IMR-90 (cell line): ENCODE results near the gene CCL19. TPM values are rescaled to one million over a fixed set of nuclear protein-coding genes. Genes with fewer than 3 reads are reported as not detected.

ENCODE experiments used
- ATAC-seq: fragments of 200-7000 bp; cut with Tn5 transposase; 2 replicates; pipeline ENCODE4 v1.9.1; 2020; ENCODE audit warnings: low read depth, mild to moderate bottlenecking, moderate library complexity
- BruUV-seq: library from RNA; stranded (reverse); fragments of 400-500 nt; replicated peaks from 2 replicates; lab custom pipeline; 2021; lab: Mats Ljungman, UMichigan
- CTCF ChIA-PET: fragments of 300-600 bp; formaldehyde crosslinking; extraction: SDS; loops from one replicate; lab custom pipeline; 2021; ENCODE audit warnings: antibody characterized with exemption; lab: Yijun Ruan, JAX
- POLR2A ChIA-PET: fragments of 300-600 bp; sonication (Branson Sonifier 250); formaldehyde crosslinking; loops from one replicate; lab custom pipeline; 2022; ENCODE audit warnings: antibody characterized with exemption; ENCODE audit not compliant: unreplicated experiment; lab: Charles Lee
- DNase-seq: peaks from one replicate; pipeline ENCODE4 v3.0.0; 2013
- H2AFZ ChIP-seq: replicated peaks from 2 replicates; pipeline ENCODE3; 2013; ENCODE audit warnings: low read length, mild to moderate bottlenecking; ENCODE audit not compliant: poor library complexity
- H2AK5ac ChIP-seq: 2 replicates; pipeline ENCODE4 v1.6.1; 2013; ENCODE audit warnings: low read depth, low read length, inconsistent platforms
- H2AK9ac ChIP-seq: replicated peaks from 2 replicates; pipeline ENCODE3; 2013; ENCODE audit warnings: mild to moderate bottlenecking, low read depth, low read length, moderate library complexity; ENCODE audit not compliant: poor library complexity
- H2BK120ac ChIP-seq: 2 replicates; pipeline ENCODE4 v1.6.1; 2013; ENCODE audit warnings: low read depth, low read length, inconsistent platforms
- H2BK15ac ChIP-seq: 3 replicates; pipeline ENCODE4 v1.6.1; 2013; ENCODE audit warnings: low read depth, low read length, inconsistent platforms
- H2BK20ac ChIP-seq: 2 replicates; pipeline ENCODE4 v1.6.1; 2013; ENCODE audit warnings: low read depth, mild to moderate bottlenecking, inconsistent platforms, low read length, moderate library complexity
- H2BK5ac ChIP-seq: 2 replicates; pipeline ENCODE4 v1.6.1; 2013; ENCODE audit warnings: mild to moderate bottlenecking, low read depth, low read length, inconsistent platforms; ENCODE audit not compliant: poor library complexity, severe bottlenecking
- H3K14ac ChIP-seq: replicated peaks from 2 replicates; pipeline ENCODE4 v1.6.1; 2013; ENCODE audit warnings: low read depth, low read length, inconsistent platforms
- H3K18ac ChIP-seq: 2 replicates; pipeline ENCODE4 v1.6.1; 2013; ENCODE audit warnings: low read depth, low read length, control low read depth
- H3K23ac ChIP-seq: 2 replicates; pipeline ENCODE4 v1.6.1; 2013; ENCODE audit warnings: low read depth, low read length, inconsistent platforms
- H3K27ac ChIP-seq: 2 replicates; pipeline ENCODE4 v1.5.1; 2013; ENCODE audit warnings: mild to moderate bottlenecking, control low read depth, low read length; ENCODE audit not compliant: insufficient read depth
- H3K27me3 ChIP-seq: 2 replicates; pipeline ENCODE4 v1.6.1; 2013; ENCODE audit warnings: low read length; ENCODE audit not compliant: control insufficient read depth, insufficient read depth
- H3K36me3 ChIP-seq: 2 replicates; pipeline ENCODE4 v1.6.1; 2013; ENCODE audit warnings: low read length, mixed read lengths; ENCODE audit not compliant: control insufficient read depth, insufficient read depth
- H3K4ac ChIP-seq: 2 replicates; pipeline ENCODE4 v1.6.1; 2013; ENCODE audit warnings: low read depth, low read length, inconsistent platforms
- H3K4me1 ChIP-seq: 2 replicates; pipeline ENCODE4 v1.6.1; 2013; ENCODE audit warnings: low read length, mixed read lengths; ENCODE audit not compliant: control insufficient read depth, insufficient read depth
- H3K4me2 ChIP-seq: 2 replicates; pipeline ENCODE4 v1.6.1; 2013; ENCODE audit warnings: low read depth, mild to moderate bottlenecking, control low read depth, low read length, moderate library complexity
- H3K4me3 ChIP-seq: 2 replicates; pipeline ENCODE4 v1.5.1; 2013; ENCODE audit warnings: low read depth, mild to moderate bottlenecking, control low read depth, low read length, moderate library complexity; ENCODE audit not compliant: insufficient read depth
- H3K56ac ChIP-seq: 2 replicates; pipeline ENCODE4 v1.6.1; 2013; ENCODE audit warnings: low read length, inconsistent platforms; ENCODE audit not compliant: insufficient read depth; ENCODE audit errors: extremely low read depth
- H3K79me1 ChIP-seq, 2 experiments: 2 replicates each; pipeline ENCODE4 v1.6.1; 2013; ENCODE audit warnings: low read length in 2 of 2, inconsistent platforms in 1 of 2, low read depth in 1 of 2
- H3K9ac ChIP-seq: 2 replicates; pipeline ENCODE4 v1.6.1; 2013; ENCODE audit warnings: low read depth, low read length, control low read depth
- H3K9me1 ChIP-seq: 2 replicates; pipeline ENCODE4 v1.6.1; 2013; ENCODE audit warnings: low read length, inconsistent platforms; ENCODE audit not compliant: insufficient read depth
- H3K9me3 ChIP-seq: 2 replicates; pipeline ENCODE4 v1.6.1; 2013; ENCODE audit warnings: low read length; ENCODE audit not compliant: control insufficient read depth, insufficient read depth
- H4K20me1 ChIP-seq: 2 replicates; pipeline ENCODE4 v1.6.1; 2013; ENCODE audit warnings: low read length, inconsistent platforms; ENCODE audit not compliant: insufficient read depth
- H4K5ac ChIP-seq: 2 replicates; pipeline ENCODE4 v1.6.1; 2013; ENCODE audit warnings: mild to moderate bottlenecking, low read depth, low read length, control low read depth
- H4K8ac ChIP-seq, 2 experiments: 2 replicates each; pipeline ENCODE4 v1.6.1; 2013; ENCODE audit warnings: low read depth in 2 of 2, low read length in 2 of 2, control low read depth in 1 of 2, inconsistent platforms in 1 of 2
- H4K91ac ChIP-seq: 2 replicates; pipeline ENCODE4 v1.6.1; 2013; ENCODE audit warnings: low read depth, low read length, inconsistent platforms; ENCODE audit not compliant: insufficient read depth
- BHLHE40 ChIP-seq: fragments of 150-350 bp; IDR thresholded peaks from 2 replicates; pipeline ENCODE4 v1.6.1; 2016; ENCODE audit warnings: mild to moderate bottlenecking, low read depth, low read length
- CEBPB ChIP-seq: IDR thresholded peaks from 2 replicates; pipeline ENCODE4 v1.6.1; 2012; ENCODE audit warnings: low read depth, low read length, improper control_type of control experiment
- CHD1 ChIP-seq: IDR thresholded peaks from 2 replicates; pipeline ENCODE4 v1.6.1; 2012; ENCODE audit warnings: low read depth, low read length, improper control_type of control experiment
- CTCF ChIP-seq: conservative IDR thresholded peaks from 2 replicates; pipeline ENCODE4 v1.5.1; 2012; ENCODE audit warnings: mild to moderate bottlenecking, low read depth, low read length, improper control_type of control experiment
- ELK1 ChIP-seq: fragments of 150-350 bp; IDR thresholded peaks from 2 replicates; pipeline ENCODE4 v1.6.1; 2016; ENCODE audit warnings: low read depth, mild to moderate bottlenecking, low read length, moderate library complexity, borderline replicate concordance
- FOS ChIP-seq: fragments of 150-350 bp; IDR thresholded peaks from 2 replicates; pipeline ENCODE4 v1.6.1; 2016; ENCODE audit warnings: low read depth, low read length
- MAFK ChIP-seq: IDR thresholded peaks from 2 replicates; pipeline ENCODE4 v1.6.1; 2012; ENCODE audit warnings: low read depth, low read length, improper control_type of control experiment
- MAZ ChIP-seq: IDR thresholded peaks from 2 replicates; pipeline ENCODE4 v1.6.1; 2012; ENCODE audit warnings: low read depth, mild to moderate bottlenecking, low read length, improper control_type of control experiment, moderate library complexity, borderline replicate concordance
- MXI1 ChIP-seq: IDR thresholded peaks from 2 replicates; pipeline ENCODE4 v1.6.1; 2012; ENCODE audit warnings: low read depth, mild to moderate bottlenecking, low read length, moderate library complexity, borderline replicate concordance
- NFE2L2 ChIP-seq: fragments of 150-350 bp; IDR thresholded peaks from 2 replicates; pipeline ENCODE4 v1.6.1; 2016; ENCODE audit warnings: low read depth, mild to moderate bottlenecking, low read length
- POLR2A ChIP-seq: IDR thresholded peaks from 2 replicates; pipeline ENCODE4 v1.6.1; 2012; ENCODE audit warnings: mild to moderate bottlenecking, low read depth, low read length
- RAD21 ChIP-seq: IDR thresholded peaks from 2 replicates; pipeline ENCODE4 v1.6.1; 2012; ENCODE audit warnings: low read length, improper control_type of control experiment
- RCOR1 ChIP-seq: IDR thresholded peaks from 2 replicates; pipeline ENCODE4 v1.6.1; 2012; ENCODE audit warnings: mild to moderate bottlenecking, low read length, improper control_type of control experiment; ENCODE audit not compliant: insufficient replicate concordance
- RFX5 ChIP-seq: IDR thresholded peaks from 2 replicates; pipeline ENCODE4 v1.8.0; 2012; ENCODE audit warnings: low read depth, mild to moderate bottlenecking, low read length, moderate library complexity
- SMC3 ChIP-seq: fragments of 150-350 bp; IDR thresholded peaks from 2 replicates; pipeline ENCODE4 v1.6.1; 2016; ENCODE audit warnings: low read depth, mild to moderate bottlenecking, antibody characterized with exemption, low read length, moderate library complexity
- WGBS, 2 experiments: methylation state at CpG; one replicate each; pipeline versions ENCODE4 v1.1.5 to v1.1.7; 2013; ENCODE audit warnings: missing lambda C conversion rate in 2 of 2; ENCODE audit not compliant: insufficient read length in 1 of 2; ENCODE audit errors: extremely low coverage in 2 of 2; 5-methylcytosine and 5-hydroxymethylcytosine counted together
- dilution Hi-C: fragments of 300-500 bp; cut with HindIII; formaldehyde crosslinking; loops from one replicate; pipeline ENCODE4 v1.14.3; 2018; ENCODE audit warnings: low sequenced_read_pairs; ENCODE audit not compliant: unreplicated experiment
- in situ Hi-C: fragments of 300-500 bp; cut with MboI; formaldehyde crosslinking; loops from 3 replicates; pipeline ENCODE4 v1.14.3; 2019; ENCODE audit warnings: low sequenced_read_pairs, inconsistent platforms, mixed read lengths
- intact Hi-C: fragments of 100-400 bp; cut with micrococcal nuclease; formaldehyde crosslinking; loops from 2 replicates; pipeline ENCODE4 v1.10.0; 2022
- polyA plus RNA-seq, 3 experiments: library from polyadenylated mRNA; depleted of rRNA; stranded (reverse); fragments of >200 nt; gene quantifications; 2 replicates each; pipeline ENCODE4 v1.2.3, GENCODE V29; 2012; ENCODE audit warnings: low replicate concordance in 1 of 3
- total RNA-seq: library from RNA; depleted of rRNA; stranded (reverse); fragments of >200 nt; gene quantifications from 2 replicates; pipeline ENCODE4 v1.2.3, GENCODE V29; 2012

Gene CCL19
- total and polyA plus RNA-seq, 2 of the 4 experiments (the other 2 are of a cell fraction), result not detected

- POLR2A ChIA-PET, result interaction anchor here (1.5 kb wide), 1 partner anchor 9 kb away, joined by 10 read pairs; the partner anchor contains the start of gene SIGMAR1
- in situ Hi-C loops, result no loop called here
- no peak for TF ChIP-seq ELK1
- TF ChIP-seq MAZ, result no peak
- TF ChIP-seq BHLHE40, result peak; percentile 94
- TF ChIP-seq RCOR1, result no peak
- TF ChIP-seq MXI1, result peak; percentile 15; the same call in 1 of the 2 replicates
- TF ChIP-seq RFX5, result no peak
- TF ChIP-seq NFE2L2, result no peak
- no peak for TF ChIP-seq SMC3
- TF ChIP-seq CHD1, result no peak
- TF ChIP-seq CTCF, result peak; percentile 71
- no peak for TF ChIP-seq CEBPB
- TF ChIP-seq RAD21, result no peak
- 0 out of 2 replicates have a peak, but pooled peaks have one; percentile 22 for TF ChIP-seq FOS
- TF ChIP-seq POLR2A, result no peak
- TF ChIP-seq MAFK, result no peak
Measured at GRCh38 chr9:34646211-34647083, 44.6 kb downstream of the CCL19 start, which contains the start of gene GALT. GALT (plus strand) TSS chr9:34646675; CDS start chr9:34646705, 30 bp downstream.

More at GRCh38 chr9:34646211-34647083, 44.6 kb downstream of the CCL19 start, which contains the start of gene GALT:
- Histone ChIP-seq H2BK20ac (0 out of 2 replicates have a peak within 1 kb of the TSS, but pooled peaks have one; percentile 29), H3K4me1 (peaks cover 15% of the 10 kb centered on the region), H3K9me3 (no peaks in the 10 kb centered on the region), H2AK5ac (peak within 1 kb of the TSS; percentile 92), H3K27me3 (no peaks in the 10 kb centered on the region), H2BK120ac (peak within 1 kb of the TSS; percentile 43), H3K9me1 (peaks cover 20% of the 10 kb centered on the region), H3K23ac (peak within 1 kb of the TSS; percentile 37), H3K27ac (peak within 1 kb of the TSS; percentile 82), H3K14ac (peak within 1 kb of the TSS; percentile 89), H4K20me1 (no peaks in the 10 kb centered on the region), H3K56ac (peak within 1 kb of the TSS; percentile 59; the same call in 1 of the 2 replicates), H3K4me2 (peak within 1 kb of the TSS; percentile 89), H4K5ac (peak within 1 kb of the TSS; percentile 93), H3K36me3 (peaks cover 16% of the 10 kb centered on the region), H3K79me1 (peaks cover 15 to 34% of the 10 kb centered on the region in 2 experiments), H3K4me3 (peak within 1 kb of the TSS; percentile 76), H3K4ac (peak within 1 kb of the TSS; percentile 81), H4K91ac (peak within 1 kb of the TSS; percentile 74), H4K8ac (peak within 1 kb of the TSS; percentile 80 to 94), H2BK5ac (peak within 1 kb of the TSS; percentile 67), H2AFZ (peak within 1 kb of the TSS; percentile 99), H3K9ac (peak within 1 kb of the TSS; percentile 86), H2BK15ac (no peak within 1 kb of the TSS), H2AK9ac (peak within 1 kb of the TSS; percentile 93), H3K18ac (peak within 1 kb of the TSS; percentile 62)
- no TSS peak for BruUV-seq
- no CpG with 5 or more reads among the region's 43 CpGs for WGBS, 2 experiments
- dilution Hi-C loops (no loop called here), intact Hi-C loops (loop anchor here (2.0 kb wide), 1 partner anchor 56 kb away; no protein-coding TSS in a partner anchor)
- ATAC-seq (peak; percentile 88), DNase-seq (peak; percentile 77)
- CTCF ChIA-PET, result interaction anchor here (0.9 to 1.6 kb wide), 4 partner anchors 8 to 56 kb away, joined by 3 to 6 read pairs (median 4); no protein-coding TSS in a partner anchor
